ENCODE data around the gene MAGI2.

The MAGI2 gene

DNA sequence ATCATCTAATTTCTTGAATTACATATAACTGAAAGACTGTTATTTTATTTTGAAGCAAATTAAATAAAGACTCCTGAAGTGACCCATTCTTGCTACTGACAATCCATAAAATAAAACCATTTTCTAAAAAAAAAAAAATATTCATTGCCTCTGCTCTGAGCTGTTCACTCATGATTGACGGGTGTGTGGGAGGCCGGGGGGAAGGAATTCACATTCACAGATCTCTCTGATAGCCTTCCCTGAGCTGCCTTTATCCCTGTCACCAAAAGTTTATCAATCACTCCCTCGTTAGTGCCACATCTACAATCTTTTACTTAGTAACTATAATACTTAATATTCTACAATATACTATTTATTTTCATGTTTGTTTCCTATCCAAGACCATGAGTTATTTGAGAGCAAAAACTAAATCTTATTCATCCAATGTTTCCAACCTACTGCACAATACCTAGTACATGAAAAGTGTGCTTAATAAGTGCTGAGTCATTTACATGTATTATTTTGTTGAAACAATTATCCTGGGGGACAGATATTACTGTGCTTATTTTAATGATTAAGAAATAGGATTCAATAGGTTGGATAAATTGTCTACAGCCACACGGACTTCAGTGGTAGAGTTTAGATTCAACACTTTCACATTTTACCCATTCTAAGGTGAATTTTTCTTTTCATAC lies 1036.2 kb downstream of the MAGI2 start:
- DNase-seq (ENCODE audit: low read depth in 2 of 2), result no peak

- DNase-seq (ENCODE audit: low read depth in 2 of 2), result no peak
These were observed 1039.9 kb downstream of the MAGI2 start for GRCh38 chr7:78413568-78413967.

GRCh38 chr7:78412216-78412858 lies 1041.1 kb downstream of the MAGI2 start:
- DNase-seq (ENCODE audit: low read depth in 2 of 2), result no peak

DNA sequence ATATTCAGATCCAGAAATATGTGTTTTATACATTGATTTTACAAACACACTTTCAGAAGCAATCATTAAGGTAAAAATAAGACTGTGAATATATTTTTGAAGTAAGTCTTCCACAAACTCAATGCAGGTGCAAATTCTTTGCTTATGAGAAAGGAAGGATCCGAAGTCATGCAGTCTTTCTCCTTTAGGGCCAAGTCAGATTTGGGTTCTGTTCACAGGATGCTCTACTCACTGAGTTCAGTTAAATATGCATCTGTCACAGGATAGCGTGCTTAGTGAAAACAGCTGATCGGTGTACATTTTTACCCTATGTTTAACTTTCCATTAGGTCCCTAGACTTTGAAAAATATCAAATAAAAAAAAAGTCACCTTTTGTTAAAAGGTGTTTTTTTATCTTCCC lies 1046.4 kb downstream of the MAGI2 start:
- DNase-seq (ENCODE audit: low read depth in 2 of 2), result no peak

GRCh38 chr7:78406531-78406930 lies 1046.9 kb downstream of the MAGI2 start:
- no peak for DNase-seq (ENCODE audit: low read depth in 2 of 2)

DNA sequence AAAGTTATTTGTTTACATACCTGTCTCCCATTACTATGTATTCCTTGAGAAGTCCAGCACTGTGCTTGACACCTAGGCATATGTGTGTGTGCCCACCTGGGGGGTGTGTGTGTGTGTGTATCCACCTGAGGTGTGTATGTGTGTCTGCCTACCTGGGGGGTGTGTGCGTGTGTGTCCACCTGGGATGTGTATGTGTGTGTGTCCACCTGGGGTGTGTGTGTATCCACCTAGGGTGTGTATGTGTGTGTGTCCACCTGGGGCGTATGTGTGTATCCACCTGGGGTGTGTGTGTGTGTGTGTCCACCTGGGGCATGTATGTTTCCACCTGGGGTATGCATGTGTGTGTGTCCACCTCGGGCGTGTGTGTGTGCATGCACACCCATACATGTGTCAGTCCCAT lies 1051.4 kb downstream of the MAGI2 start:
- DNase-seq (ENCODE audit: low read depth in 2 of 2), result no peak

GRCh38 chr7:78400038-78400437 lies 1053.4 kb downstream of the MAGI2 start:
- no peak for DNase-seq (ENCODE audit: low read depth in 2 of 2)

- no peak for DNase-seq (ENCODE audit: low read depth in 2 of 2)
These were observed 1054.3 kb downstream of the MAGI2 start for GRCh38 chr7:78399033-78399769.

DNA sequence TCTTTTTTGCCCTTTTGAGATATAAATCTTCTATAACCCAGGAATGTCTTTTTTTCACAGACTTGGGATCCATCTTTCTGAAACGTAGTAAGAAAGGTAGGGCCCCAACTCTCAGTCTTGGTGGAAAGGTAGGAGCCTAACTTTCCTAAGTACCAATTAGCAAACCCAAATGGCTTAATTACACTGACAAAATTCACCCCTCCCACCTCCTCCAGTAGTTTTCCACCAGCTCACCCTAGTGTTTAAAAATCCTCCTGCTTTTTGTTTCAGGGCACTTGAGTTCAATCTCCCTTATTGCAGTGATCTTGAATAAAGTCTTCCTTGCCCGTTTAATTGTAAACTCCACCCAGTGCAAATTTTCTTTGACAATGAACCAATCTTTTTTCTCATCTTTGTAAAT lies 1054.9 kb downstream of the MAGI2 start:
- no peak for DNase-seq (ENCODE audit: low read depth in 2 of 2)

DNA sequence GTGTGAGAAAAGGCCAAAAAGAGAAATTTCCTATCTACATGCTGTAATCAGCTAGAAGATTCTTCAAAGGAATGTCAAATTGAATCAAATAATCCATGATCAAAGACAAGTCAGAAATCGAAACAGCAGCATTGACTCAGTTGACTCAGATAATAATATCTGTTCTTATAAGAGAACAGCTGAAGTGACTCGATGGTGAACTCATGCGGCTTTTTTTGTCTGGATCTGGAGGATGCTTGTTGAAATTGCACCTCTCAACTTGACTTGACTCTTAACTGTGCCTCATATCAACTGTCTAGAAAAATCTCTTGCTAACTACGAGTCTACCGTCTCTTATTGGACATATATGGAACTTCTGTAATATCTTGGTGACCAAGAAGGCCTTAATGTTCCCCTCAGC lies 1055.4 kb downstream of the MAGI2 start:
- no peak for DNase-seq (ENCODE audit: low read depth in 2 of 2)

DNA sequence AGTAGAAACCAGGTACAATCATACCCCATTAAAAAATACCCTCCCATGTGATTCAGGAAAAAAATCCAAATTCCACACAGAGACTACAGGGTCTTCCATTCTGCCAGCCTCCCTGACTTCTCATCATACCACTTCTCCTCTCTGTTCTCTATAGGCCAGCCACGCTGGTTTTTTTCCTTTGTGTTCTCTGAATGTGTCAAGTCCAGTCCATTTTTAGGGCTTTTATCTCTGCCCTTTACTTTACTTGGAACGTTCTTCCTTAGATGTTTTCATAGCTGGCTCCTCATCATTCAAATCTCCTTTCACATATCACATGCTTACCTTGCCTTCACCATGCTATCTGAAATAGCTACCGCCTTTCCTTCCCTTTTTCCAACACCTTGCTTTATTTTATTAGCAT lies 1057.3 kb downstream of the MAGI2 start:
- no peak for DNase-seq (ENCODE audit: low read depth in 2 of 2)

- no peak for DNase-seq (ENCODE audit: low read depth in 2 of 2)
These were observed 1058.0 kb downstream of the MAGI2 start for GRCh38 chr7:78395298-78396036.

- DNase-seq (ENCODE audit: low read depth in 2 of 2), result no peak
These were observed 1064.4 kb downstream of the MAGI2 start for GRCh38 chr7:78389022-78389421.

- DNase-seq (ENCODE audit: low read depth in 2 of 2), result no peak
These were observed 1066.9 kb downstream of the MAGI2 start for GRCh38 chr7:78386520-78386919.

- DNase-seq (ENCODE audit: low read depth in 2 of 2), result no peak
These were observed 1070.2 kb downstream of the MAGI2 start for GRCh38 chr7:78383096-78383880.

DNA sequence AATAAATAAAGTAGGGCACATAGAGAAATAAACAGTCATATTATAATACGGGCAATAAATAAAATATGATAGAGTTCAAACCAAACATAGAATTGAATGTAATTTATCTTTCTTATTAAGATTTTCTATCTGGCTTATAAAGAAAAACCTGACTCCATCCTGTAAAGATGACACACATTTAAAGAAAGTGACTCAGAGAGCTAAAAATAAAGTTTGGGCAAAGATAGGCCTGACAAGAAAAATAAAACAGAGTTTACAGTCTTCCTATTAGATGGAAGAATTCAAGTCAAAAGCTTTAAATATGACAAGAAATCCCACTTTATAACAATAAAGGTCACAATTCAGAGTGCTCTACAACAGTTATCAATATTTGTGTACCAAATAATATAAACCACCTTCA lies 1074.3 kb downstream of the MAGI2 start:
- DNase-seq (ENCODE audit: low read depth in 2 of 2), result no peak

- DNase-seq (ENCODE audit: low read depth in 2 of 2), result no peak
These were observed 1075.9 kb downstream of the MAGI2 start for GRCh38 chr7:78377532-78377931.

DNA sequence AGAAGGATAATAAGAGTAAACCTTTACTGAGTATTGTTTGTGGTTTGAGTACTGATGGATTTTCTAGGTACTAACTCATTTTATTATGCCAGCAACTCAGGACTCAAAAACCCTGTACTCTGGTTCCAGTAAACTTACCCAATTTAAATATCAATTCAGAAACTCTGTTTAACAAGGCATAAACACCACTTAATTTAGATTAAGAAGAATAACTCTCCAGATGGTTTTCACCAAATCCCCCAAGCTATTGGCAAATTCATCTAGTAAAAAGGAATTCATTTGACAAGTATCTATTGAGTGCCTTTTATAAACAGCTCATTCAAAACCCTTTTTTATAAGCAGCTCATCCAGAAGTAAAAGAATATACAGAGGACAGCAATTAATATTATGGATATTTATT lies 1082.5 kb downstream of the MAGI2 start:
- DNase-seq (ENCODE audit: low read depth in 2 of 2), result no peak

GRCh38 chr7:78368771-78369170 lies 1084.7 kb downstream of the MAGI2 start:
- DNase-seq (ENCODE audit: low read depth in 2 of 2), result no peak

- DNase-seq (ENCODE audit: low read depth in 2 of 2), result no peak
These were observed 1086.1 kb downstream of the MAGI2 start for GRCh38 chr7:78367280-78367773.

DNA sequence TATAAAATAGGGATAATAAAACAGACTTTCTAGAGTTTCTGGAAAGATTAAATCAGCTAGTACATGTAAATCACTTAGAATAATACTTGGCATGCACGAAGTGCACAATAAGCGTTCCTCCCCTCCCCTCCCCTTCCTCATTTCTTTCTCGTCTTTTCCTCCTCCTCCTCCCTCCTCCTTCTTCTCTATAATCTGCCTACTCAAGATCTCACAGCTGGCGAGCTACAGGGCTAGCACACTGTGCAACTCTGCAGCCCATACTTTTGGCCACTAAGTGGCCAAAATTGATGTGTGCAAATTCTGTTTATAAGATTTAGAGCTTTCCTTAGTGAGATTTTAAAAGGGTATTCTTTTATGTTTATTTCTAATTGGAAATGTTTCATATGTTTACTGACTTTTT lies 1089.6 kb downstream of the MAGI2 start:
- DNase-seq (ENCODE audit: low read depth in 2 of 2), result no peak

Measured in fibroblast of skin of left biceps (primary cell).